Measurements from ENCODE around the gene TENT5C. TPM values are rescaled to one million over a fixed set of nuclear protein-coding genes. Genes with fewer than 3 reads are reported as not detected.

The TENT5C gene
- total RNA-seq, 2 donors from 2014 or later: 5.4 to 6.9 TPM

GRCh38 chr1:117577191-117577885, 28.5 kb upstream of the TENT5C start:
- Histone ChIP-seq H3K4me3 (no peak overlapping the region), H3K9me3 (no peaks in the 10 kb centered on the region), H3K4me1 (ENCODE audit: control insufficient read depth in 1 of 2, low read depth in 2 of 2) (peaks cover 5 to 10% of the 10 kb centered on the region in 2 donors), H3K36me3 (no peaks in the 10 kb centered on the region), H3K27ac (no peak overlapping the region), H3K27me3 (replicated peaks; ENCODE audit: insufficient read depth) (no peaks in the 10 kb centered on the region)
- DNase-seq (ENCODE audit: low spot score) (no peak), ATAC-seq (ENCODE audit: insufficient number of reproducible peaks, low FRiP score, low read depth) (no peak)
- TF ChIP-seq, protein P1, sequence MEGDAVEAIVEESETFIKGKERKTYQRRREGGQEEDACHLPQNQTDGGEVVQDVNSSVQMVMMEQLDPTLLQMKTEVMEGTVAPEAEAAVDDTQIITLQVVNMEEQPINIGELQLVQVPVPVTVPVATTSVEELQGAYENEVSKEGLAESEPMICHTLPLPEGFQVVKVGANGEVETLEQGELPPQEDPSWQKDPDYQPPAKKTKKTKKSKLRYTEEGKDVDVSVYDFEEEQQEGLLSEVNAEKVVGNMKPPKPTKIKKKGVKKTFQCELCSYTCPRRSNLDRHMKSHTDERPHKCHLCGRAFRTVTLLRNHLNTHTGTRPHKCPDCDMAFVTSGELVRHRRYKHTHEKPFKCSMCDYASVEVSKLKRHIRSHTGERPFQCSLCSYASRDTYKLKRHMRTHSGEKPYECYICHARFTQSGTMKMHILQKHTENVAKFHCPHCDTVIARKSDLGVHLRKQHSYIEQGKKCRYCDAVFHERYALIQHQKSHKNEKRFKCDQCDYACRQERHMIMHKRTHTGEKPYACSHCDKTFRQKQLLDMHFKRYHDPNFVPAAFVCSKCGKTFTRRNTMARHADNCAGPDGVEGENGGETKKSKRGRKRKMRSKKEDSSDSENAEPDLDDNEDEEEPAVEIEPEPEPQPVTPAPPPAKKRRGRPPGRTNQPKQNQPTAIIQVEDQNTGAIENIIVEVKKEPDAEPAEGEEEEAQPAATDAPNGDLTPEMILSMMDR (IDR thresholded peaks at IDR 0.05): no peak

DNA sequence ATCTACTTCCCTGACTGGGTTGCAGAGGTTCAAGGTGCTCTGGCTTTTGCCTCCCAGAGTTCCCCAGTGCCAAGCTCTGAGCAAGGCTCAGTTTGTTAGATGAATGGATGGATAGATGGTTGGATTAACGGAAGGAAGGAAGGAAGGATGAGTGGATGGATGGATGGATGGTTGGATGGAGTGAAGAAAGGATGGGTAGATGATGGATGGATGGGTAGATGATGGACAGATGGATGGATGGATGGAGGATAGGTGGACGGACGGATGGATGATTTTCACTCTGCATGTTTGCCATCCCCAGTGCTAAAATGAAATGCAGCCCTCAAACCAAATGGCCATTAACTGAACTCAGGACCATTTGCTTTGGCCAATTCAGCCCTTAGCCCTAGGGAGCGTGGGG, 27.4 kb upstream of the TENT5C start:
- TF ChIP-seq, protein P1 (IDR thresholded peaks at IDR 0.05): no peak
- Histone ChIP-seq H3K4me1 (ENCODE audit: control insufficient read depth in 1 of 2, low read depth in 2 of 2) (peaks cover 10 to 18% of the 10 kb centered on the region in 2 donors), H3K27ac (no peak overlapping the region), H3K27me3 (replicated peaks; ENCODE audit: insufficient read depth) (no peaks in the 10 kb centered on the region), H3K9me3 (no peaks in the 10 kb centered on the region), H3K36me3 (no peaks in the 10 kb centered on the region), H3K4me3 (no peak overlapping the region)
- ATAC-seq (ENCODE audit: insufficient number of reproducible peaks, low FRiP score, low read depth) (no peak), DNase-seq (ENCODE audit: low spot score) (no peak)

GRCh38 chr1:117579221-117579906, 26.5 kb upstream of the TENT5C start:
- H3K27ac ChIP-seq: no peak overlapping the region
- no peaks in the 10 kb centered on the region for H3K36me3 ChIP-seq
- no peaks in the 10 kb centered on the region for H3K27me3 ChIP-seq (replicated peaks; ENCODE audit: insufficient read depth)
- ATAC-seq (ENCODE audit: insufficient number of reproducible peaks, low FRiP score, low read depth) (no peak), DNase-seq (ENCODE audit: low spot score) (no peak)
- TF ChIP-seq, protein P1 (IDR thresholded peaks at IDR 0.05): no peak
- peaks cover 10 to 18% of the 10 kb centered on the region in 2 donors for H3K4me1 ChIP-seq (ENCODE audit: control insufficient read depth in 1 of 2, low read depth in 2 of 2)
- H3K9me3 ChIP-seq: no peaks in the 10 kb centered on the region
- no peak overlapping the region for H3K4me3 ChIP-seq

GRCh38 chr1:117580436-117580835, 25.4 kb upstream of the TENT5C start:
- Histone ChIP-seq H3K27me3 (replicated peaks; ENCODE audit: insufficient read depth) (no peaks in the 10 kb centered on the region), H3K27ac (no peak overlapping the region), H3K9me3 (no peaks in the 10 kb centered on the region), H3K4me1 (ENCODE audit: control insufficient read depth in 1 of 2, low read depth in 2 of 2) (peaks cover 10 to 18% of the 10 kb centered on the region in 2 donors), H3K4me3 (no peak overlapping the region), H3K36me3 (no peaks in the 10 kb centered on the region)
- no peak for DNase-seq (ENCODE audit: low spot score)
- TF ChIP-seq, protein P1 (IDR thresholded peaks at IDR 0.05): no peak
- ATAC-seq (ENCODE audit: insufficient number of reproducible peaks, low FRiP score, low read depth): no peak

GRCh38 chr1:117580882-117581281, 25.0 kb upstream of the TENT5C start:
- H3K27me3 ChIP-seq (replicated peaks; ENCODE audit: insufficient read depth): no peaks in the 10 kb centered on the region
- TF ChIP-seq, protein P1 (IDR thresholded peaks at IDR 0.05): no peak
- no peak overlapping the region for H3K4me3 ChIP-seq
- H3K27ac ChIP-seq: no peak overlapping the region
- H3K36me3 ChIP-seq: no peaks in the 10 kb centered on the region
- no peak for ATAC-seq (ENCODE audit: insufficient number of reproducible peaks, low FRiP score, low read depth)
- no peaks in the 10 kb centered on the region for H3K9me3 ChIP-seq
- DNase-seq (ENCODE audit: low spot score): no peak
- H3K4me1 ChIP-seq (ENCODE audit: control insufficient read depth in 1 of 2, low read depth in 2 of 2): peaks cover 10 to 18% of the 10 kb centered on the region in 2 donors

Data from thoracic aorta (tissue), 2 donors.